ENCODE results near the gene SLC43A2.
"Not testable (repeated sequence)": the region's sequence is repeated elsewhere in the genome, so short reads cannot be mapped to it uniquely, and the experiment has no call there.

The SLC43A2 gene

GRCh38 chr17:1565877-1566276 lies 62.8 kb downstream of the SLC43A2 start:
- DNase-seq (ENCODE audit: low read depth): no peak
- TF ChIP-seq CTCF (IDR thresholded peaks at IDR 0.05; ENCODE audit: low read depth, low read length, missing control alignments): no peak
- no peak overlapping the region; the same call in 1 of the 2 replicates for H3K4me3 ChIP-seq (ENCODE audit: low read depth, low read length)

GRCh38 chr17:1563786-1564613 lies 64.6 kb downstream of the SLC43A2 start:
- no peak for DNase-seq (ENCODE audit: low read depth)
- TF ChIP-seq CTCF (IDR thresholded peaks at IDR 0.05; ENCODE audit: low read depth, low read length, missing control alignments): no peak

GRCh38 chr17:1563471-1563785 lies 65.2 kb downstream of the SLC43A2 start:
- not testable (repeated sequence) for DNase-seq (ENCODE audit: low read depth); H3K4me3 ChIP-seq (ENCODE audit: low read depth, low read length)

More at GRCh38 chr17:1563786-1564613, 64.6 kb downstream of the SLC43A2 start:
- no peak overlapping the region for H3K4me3 ChIP-seq (ENCODE audit: low read depth, low read length)

GRCh38 chr17:1562176-1562643 lies 66.4 kb downstream of the SLC43A2 start:
- TF ChIP-seq CTCF (IDR thresholded peaks at IDR 0.05; ENCODE audit: low read depth, low read length, missing control alignments): no peak
- no peak for DNase-seq (ENCODE audit: low read depth)
- H3K4me3 ChIP-seq (ENCODE audit: low read depth, low read length): peak overlapping the region; percentile 90

GRCh38 chr17:1561420-1562175 lies 67.0 kb downstream of the SLC43A2 start:
- DNase-seq (ENCODE audit: low read depth): no peak
- no peak for TF ChIP-seq CTCF (IDR thresholded peaks at IDR 0.05; ENCODE audit: low read depth, low read length, missing control alignments)
- H3K4me3 ChIP-seq (ENCODE audit: low read depth, low read length): peak overlapping the region; percentile 90

GRCh38 chr17:1560858-1561355 lies 67.7 kb downstream of the SLC43A2 start:
- H3K4me3 ChIP-seq (ENCODE audit: low read depth, low read length): peak overlapping the region; percentile 90
- no peak for DNase-seq (ENCODE audit: low read depth)
- TF ChIP-seq CTCF (IDR thresholded peaks at IDR 0.05; ENCODE audit: low read depth, low read length, missing control alignments): no peak

GRCh38 chr17:1560101-1560857 lies 68.4 kb downstream of the SLC43A2 start:
- DNase-seq (ENCODE audit: low read depth): no peak
- no peak for TF ChIP-seq CTCF (IDR thresholded peaks at IDR 0.05; ENCODE audit: low read depth, low read length, missing control alignments)
- no peak overlapping the region for H3K4me3 ChIP-seq (ENCODE audit: low read depth, low read length)
